GM18511 (cell line): ENCODE data around the gene CACNG8.

Source experiments
- ATAC-seq: cut with Tn5 transposase; IDR thresholded peaks from one replicate; pipeline ENCODE4 v1.9.1; 2021; ENCODE audit warnings: mild to moderate bottlenecking, moderate library complexity; ENCODE audit not compliant: unreplicated experiment

CACNG8 gene

DNA sequence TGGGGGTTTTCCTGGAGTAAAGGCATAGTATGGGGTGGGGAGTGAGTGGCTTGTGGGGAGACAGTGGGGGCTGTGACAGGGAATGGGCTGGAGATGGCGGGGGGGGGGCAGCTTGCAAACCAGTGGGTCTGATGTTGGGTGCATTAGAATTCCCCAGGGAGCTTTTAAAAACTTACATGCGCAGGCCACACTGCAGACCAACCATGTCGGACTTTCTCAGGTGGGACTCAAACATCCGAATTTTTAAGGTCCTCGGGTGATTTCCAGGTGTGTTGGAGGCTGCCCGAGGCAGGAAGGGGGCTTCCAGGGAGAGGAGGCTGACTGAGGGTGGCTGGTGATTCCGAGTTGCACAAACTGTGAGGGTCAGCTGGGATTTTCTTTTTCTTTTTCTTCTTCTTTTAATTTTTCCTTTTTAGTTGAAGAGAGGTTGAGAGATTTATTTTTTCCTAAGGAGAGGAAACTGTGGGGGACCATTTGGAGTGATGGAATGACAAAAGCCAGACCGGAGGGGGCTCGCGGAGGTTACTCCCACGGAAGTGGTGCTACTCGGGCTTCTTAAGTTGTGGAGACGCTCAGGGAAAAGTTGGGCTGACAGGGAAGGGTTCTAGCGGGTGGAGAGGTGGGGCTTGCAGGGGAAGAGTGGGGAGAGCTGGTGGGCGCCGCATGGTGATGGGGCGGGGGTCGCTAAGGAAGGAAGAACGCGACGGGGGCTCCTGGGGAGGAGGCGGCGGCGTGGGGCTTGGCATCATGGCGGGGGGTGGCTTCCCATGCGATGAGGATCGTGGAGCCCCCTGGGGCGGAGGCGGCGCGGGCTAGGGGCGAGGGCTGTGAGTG lies 997 bp upstream of the CACNG8 start:
- ATAC-seq = no peak

DNA sequence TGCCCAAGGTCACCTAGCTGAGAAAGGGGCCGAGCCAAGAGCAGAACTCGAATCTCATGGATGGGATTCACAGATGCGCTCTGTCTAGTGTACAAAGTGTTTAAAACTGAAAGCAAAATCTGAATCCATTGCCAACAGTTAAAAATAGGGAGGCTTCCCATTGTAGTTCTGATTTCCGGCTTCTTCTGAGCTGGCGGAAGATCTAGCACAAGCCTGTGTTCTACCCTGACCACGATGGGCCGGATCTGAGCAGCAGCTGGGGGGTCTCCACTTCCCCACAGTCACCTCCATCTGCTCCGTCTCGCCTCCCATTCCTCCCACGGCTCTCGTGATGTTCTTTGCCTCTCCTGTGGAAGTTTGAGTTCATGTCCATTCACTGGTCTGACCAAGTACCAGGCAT lies 2.4 kb downstream of the CACNG8 start:
- ATAC-seq = no peak

DNA sequence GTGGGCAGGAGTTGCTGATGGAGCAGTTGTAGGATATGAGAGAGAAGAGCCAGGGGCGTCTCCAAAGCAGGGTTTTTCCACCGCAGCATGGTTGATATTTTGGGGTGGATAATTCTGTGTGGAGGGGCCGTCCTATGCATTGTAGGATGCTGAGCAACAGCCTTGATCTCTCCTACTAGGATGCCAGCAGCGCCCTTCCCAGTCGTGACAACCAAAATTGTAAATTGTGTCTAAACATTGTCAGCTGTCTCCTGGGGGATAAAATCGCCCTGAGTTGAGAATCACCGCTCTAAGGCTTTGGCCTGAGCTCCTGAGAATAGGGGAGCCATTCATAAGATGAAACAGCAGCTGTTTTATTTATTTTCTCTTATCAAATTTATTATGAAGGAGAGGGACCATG lies 4.2 kb downstream of the CACNG8 start:
- no peak for ATAC-seq

GRCh38 chr19:53969366-53969765 lies 6.6 kb downstream of the CACNG8 start:
- no peak for ATAC-seq

GRCh38 chr19:53971673-53972072 lies 8.9 kb downstream of the CACNG8 start:
- no peak for ATAC-seq

DNA sequence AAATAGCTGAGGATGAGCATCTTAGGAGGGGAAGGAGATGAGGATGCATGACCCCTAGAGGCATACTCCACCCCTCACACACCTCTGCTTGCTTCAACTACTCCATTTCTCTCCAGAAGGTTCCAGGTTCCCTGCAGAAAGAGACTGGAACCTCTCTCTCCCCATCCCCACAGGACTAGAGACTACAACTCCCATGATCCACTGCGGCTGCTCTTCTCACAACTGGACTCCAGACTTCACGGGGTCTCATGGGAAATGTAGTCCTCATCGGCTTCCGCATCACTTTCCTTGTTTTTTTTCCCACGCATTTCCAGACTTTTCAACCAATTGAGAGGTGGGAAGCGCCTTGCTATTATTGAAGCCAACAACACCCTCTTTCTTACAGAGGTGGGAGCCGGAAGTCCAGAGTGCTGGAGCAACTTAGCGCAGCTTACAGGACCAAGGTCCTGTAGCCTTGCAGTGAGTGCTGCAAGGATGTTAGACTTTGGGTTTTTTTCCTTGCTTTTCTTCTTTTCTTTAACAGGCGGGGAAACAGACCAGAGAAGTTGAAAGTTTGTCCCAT lies 14.8 kb downstream of the CACNG8 start:
- ATAC-seq = no peak

- ATAC-seq = no peak
Observed at GRCh38 chr19:53977991-53978731, 15.4 kb downstream of the CACNG8 start.

DNA sequence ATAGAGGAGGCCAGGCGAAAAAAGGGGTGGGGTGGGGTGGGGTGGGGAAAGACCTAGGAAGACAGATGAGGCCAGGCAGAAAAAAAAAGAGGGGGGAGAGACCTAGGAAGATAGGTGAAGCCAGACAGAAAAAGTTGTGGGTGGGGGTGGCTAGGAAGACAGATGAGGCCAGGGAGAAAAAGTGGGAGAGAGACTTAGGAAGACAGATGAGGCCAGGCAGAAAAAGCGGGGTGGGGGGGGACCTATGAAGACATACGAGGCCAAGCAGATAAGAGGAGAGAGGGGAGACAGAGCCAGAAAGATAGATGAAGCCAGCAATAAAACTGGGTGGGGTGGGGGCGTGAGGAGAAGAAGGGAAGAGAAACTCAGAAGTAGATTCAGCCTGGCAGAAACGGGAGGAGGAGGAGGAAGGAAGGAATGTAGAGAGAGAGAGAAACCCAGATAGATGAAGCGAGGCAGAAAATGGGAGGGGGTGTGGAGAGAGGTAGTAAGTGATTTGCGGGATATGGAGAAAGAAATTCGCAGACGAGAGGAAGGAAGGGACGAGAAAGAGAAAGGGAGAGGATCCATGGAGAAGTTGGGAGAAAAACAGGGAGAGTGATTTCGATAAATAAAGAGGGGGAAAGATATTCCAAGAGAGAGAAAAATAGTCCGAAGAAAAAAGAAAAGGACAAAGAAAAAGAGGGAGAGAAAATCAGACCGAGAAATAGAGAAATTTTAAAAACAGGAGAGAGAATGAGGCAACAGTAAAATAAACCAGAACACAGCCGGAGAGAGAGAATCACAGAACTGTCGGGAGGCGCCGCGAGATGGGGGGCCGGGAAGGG lies 16.5 kb downstream of the CACNG8 start:
- ATAC-seq = no peak

DNA sequence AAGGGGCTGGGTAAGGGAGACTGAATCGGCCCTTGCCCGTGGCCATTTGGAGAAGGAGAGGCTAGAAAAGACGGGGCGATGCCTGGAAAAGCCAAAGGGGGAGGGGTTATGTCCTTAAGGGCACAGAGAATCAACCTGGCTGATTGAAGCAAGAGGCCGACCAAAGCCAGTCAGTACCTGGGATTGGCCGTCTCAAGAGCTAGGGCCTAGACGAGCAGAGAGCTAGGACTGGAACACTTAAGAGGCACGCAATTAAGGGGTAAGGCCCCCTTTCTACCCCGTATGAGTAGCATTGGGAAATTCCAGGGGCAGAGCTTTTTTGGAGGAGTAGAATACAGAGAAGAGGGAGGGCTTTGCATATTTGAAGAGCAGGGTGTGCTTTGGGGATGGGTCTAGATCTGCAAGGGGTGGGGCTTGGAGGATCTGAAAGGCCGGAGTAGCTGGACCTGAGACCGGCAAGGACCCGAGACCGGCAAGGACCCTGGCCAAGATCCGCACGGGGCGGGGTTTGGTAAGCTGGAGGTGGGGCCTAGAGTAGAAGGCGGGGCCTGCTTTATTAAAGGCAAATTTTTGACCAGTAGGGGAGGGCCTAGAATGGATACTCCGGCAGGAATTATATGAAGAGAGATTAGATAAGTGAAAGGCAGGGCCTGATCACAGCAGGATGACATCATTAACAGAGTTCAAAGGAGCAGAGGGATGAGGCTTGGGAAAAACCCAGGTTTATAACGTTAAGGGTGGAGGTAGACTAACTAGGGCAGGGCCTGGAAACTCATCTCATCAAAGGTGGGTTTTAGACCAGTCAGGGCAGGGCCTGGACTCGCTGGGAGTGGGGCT lies 18.0 kb downstream of the CACNG8 start:
- ATAC-seq = no peak

DNA sequence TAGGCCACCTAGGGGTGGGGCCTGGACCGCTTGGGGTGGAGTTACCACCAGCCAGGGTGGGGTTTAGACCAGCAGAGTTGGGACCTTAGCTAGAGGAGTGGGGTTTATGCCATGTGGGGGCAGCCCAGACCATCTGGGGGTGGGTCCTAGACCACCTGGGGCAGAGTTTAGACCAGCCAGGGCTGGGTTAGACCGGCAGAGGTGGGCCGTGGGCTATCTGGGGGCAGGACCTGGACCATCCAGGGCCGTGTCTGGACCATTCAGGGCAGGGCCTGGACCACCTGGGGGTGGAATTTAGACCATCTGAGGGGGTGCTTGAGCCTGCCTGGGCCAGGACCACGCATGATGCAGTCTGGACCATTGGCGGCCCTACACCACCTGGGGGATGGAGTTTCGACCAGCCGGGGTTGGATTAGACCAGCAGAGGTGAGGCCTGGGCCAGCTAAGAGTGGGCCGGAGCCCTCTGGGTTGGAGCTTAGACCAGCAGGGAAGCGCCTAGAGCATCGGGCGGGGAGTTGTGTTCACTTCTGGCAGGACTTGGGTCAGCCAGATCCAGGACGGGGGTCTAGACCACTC lies 18.7 kb downstream of the CACNG8 start:
- no peak for ATAC-seq

GRCh38 chr19:53982001-53982451 lies 19.3 kb downstream of the CACNG8 start:
- ATAC-seq = no peak

DNA sequence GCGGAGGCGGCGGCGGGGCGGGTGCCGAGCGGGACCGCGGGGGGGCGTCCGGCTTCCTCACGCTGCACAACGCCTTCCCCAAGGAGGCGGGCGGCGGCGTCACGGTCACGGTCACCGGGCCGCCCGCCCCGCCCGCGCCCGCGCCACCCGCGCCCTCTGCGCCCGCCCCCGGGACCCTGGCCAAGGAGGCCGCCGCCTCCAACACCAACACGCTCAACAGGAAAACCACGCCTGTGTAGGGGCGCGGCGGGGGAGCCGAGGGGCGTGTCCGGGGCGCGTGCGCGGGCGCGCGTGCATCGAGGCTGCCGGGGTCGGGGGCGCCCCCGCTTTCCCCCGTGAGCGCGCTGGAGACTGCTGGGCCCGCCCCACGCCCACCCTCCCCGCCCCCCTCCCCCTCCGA lies 19.9 kb downstream of the CACNG8 start:
- no peak for ATAC-seq

DNA sequence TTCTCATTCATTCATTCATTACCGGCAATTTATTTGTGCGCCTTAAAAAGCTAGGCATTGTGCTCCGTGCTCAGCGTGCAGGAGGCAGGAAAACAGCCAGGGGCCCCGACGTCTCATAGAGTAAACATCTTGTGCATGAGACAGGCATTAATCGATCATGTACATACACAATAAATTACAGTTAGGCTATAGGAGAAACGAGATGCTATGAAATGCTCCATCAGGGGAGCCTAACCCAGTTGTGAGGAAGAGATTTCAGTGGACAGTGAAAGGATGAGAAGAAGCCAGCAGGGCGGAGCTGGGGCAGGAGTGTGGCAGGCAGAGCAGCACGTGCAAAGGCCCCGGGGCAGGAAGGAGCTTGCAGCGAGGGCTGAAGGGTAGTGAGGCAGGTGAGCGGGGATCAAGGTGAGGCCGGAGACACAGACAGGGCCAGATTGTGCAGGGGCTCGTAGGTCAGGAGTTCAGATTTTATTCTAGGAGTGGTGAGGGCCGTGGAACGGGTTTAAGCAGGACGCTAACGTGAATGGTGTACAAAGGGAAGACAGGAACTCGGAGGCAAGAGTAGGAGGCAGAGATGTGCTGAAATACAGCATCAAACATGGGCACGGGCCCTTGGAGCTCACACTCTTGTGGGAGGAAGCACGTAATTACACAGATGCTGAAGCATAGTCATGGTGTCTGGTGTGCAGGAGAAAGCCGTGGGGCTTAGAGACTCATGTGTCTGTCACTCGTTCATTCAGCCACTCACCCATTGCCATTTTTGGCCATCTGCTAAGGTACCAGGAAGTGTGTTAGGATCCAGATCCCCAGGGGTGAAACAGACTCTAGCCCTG lies 20.9 kb downstream of the CACNG8 start:
- ATAC-seq = no peak

- no peak for ATAC-seq
Observed at GRCh38 chr19:53985863-53986262, 23.1 kb downstream of the CACNG8 start.

DNA sequence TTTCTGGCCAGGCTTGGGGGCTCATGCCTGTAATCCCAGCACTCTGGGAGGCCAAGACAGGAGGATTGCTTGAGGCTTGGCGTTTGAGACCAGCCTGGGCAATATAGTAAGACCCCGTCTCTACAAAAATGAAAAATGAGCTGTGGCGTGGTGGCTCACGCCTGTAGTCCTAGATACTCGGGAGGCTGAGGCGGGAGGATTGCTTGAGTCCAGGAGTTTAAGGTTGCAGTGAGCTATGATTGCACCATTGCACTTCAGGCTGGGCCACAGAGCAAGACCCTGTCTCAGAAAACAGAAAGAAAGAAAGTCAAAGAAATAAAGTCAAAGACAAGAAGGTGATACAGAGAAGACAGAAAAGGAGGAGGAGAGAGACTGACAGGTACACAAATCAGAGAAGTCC lies 26.2 kb downstream of the CACNG8 start:
- ATAC-seq = no peak

DNA sequence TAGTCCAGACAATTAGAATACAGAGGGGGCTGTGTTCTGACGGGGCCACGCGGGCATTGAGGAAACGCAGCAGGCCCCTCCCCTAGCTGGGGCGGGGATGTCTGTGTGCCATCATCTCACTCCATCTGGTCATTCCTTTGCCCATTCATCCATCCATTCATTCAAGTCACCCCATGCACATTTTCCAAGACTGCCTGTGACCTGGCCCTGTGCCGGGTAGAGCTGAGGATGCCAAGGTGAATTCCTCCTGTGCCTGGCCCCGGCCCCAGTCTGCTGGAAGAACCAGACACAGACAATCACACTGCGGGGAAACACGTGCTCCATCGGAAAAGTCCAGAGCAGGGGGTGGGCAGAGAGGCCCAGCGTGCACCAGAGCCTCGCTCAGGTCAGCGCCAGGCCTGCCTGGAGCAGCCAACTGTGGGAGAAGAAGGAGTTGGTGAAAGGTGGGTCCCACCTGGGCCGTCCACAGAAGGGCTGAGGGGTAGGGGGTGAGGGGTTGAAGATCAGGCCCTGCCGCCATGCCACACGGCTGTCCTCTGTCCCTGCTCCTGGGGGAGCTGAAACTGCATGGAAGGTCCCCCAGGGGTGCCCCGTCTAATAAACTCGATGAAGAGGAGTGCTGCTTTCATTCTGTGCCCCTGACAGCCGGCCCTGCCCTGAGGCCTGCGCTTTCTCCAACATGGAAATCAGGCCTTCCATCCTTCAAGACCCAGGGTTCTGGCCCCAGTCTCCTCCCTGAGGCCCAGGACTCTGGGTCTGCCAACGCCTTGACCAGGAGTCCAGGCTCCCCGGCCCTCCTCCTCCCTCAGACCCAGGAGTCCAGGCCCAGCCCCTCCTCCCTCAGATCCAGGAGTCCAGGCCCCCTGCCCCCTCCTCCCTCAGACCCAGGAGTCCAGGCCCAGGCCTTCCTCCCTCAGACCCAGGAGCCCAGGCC lies 27.1 kb downstream of the CACNG8 start:
- ATAC-seq = no peak

DNA sequence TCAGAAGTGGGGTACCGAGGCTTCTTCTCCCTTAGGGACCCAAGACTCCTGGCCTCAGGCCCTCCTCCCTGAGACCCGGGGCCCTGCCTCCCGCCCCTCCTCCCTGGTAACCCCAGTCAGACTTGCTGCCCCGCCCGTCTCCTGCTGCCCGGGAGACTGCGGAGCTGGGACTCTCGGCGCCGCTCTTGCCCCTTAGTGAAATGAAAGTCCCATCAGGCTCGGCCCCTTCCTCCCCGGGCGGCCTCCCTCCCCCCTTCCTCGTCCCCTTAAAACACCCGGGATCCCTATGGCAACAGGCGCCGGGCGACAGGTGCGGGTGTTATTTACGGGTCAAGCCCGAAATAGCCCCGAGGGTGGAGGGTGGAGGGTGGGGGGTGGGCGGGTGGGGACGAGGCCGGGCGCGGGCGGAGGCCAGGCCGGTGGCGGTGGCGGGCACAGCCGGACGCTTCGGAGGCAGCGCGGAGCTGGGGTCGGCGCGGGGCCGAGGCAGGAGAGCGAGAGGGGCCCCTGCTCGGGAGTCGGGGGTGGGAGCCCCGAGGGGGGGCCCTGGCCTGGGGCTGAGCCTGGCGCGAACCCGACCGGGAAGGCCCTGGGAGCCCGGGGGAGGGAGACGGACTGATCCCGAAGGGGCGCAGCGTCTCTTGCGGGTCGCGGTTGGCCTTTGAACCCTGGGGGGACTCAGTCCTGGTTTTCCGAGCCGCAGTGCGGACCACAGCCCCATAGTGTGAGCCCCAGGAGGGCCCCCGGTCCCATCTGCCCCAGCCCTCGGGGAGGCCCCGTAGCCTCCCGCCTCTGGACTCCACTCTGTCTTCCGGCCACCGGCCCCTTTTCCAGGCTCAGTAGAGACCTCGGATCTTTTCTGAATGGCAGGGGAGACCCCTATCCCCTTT lies 28.7 kb downstream of the CACNG8 start, which contains the start of gene CACNG6:
TSS of gene CACNG6 (plus strand) at position 414 of the 890 bp plus-strand sequence. CDS start 1,241 bp downstream, outside the sequence.
- no peak for ATAC-seq
